ENCODE data around the gene PDE10A. TPM values are rescaled to one million over a fixed set of nuclear protein-coding genes. Genes with fewer than 3 reads are reported as not detected.

The PDE10A gene
- total RNA-seq, 1 experiment from 2014 or later, result 3.1 TPM

DNA sequence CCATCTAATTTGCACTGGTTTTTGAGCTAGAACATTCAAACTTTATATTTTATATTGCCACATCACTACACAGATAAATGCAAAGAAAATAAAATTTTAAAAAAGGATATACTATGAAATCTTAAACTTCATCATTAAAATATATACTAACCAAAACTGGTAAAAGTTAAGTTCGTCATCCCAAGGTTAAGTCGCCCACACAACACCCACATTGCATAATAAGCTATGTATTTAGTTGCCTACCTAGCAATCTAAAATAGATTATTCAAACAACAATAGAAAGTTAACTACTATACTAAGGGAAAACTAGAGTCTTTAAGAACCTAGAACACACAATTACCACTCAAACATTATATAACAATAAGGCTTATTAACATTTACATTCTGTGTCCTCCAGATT lies 24.5 kb downstream of the PDE10A start (continued):
- TF ChIP-seq, protein P1, sequence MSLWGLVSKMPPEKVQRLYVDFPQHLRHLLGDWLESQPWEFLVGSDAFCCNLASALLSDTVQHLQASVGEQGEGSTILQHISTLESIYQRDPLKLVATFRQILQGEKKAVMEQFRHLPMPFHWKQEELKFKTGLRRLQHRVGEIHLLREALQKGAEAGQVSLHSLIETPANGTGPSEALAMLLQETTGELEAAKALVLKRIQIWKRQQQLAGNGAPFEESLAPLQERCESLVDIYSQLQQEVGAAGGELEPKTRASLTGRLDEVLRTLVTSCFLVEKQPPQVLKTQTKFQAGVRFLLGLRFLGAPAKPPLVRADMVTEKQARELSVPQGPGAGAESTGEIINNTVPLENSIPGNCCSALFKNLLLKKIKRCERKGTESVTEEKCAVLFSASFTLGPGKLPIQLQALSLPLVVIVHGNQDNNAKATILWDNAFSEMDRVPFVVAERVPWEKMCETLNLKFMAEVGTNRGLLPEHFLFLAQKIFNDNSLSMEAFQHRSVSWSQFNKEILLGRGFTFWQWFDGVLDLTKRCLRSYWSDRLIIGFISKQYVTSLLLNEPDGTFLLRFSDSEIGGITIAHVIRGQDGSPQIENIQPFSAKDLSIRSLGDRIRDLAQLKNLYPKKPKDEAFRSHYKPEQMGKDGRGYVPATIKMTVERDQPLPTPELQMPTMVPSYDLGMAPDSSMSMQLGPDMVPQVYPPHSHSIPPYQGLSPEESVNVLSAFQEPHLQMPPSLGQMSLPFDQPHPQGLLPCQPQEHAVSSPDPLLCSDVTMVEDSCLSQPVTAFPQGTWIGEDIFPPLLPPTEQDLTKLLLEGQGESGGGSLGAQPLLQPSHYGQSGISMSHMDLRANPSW (CRISPR knock-in tag; conservative IDR thresholded peaks at IDR 0.05; ENCODE audit: low read depth), result no peak
- TF ChIP-seq NFATC4 (CRISPR knock-in tag; IDR thresholded peaks at IDR 0.05), result no peak
- TF ChIP-seq, protein P2, sequence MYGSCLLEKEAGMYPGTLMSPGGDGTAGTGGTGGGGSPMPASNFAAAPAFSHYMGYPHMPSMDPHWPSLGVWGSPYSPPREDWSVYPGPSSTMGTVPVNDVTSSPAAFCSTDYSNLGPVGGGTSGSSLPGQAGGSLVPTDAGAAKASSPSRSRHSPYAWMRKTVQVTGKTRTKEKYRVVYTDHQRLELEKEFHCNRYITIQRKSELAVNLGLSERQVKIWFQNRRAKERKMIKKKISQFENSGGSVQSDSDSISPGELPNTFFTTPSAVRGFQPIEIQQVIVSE (CRISPR knock-in tag; IDR thresholded peaks at IDR 0.05; ENCODE audit: borderline replicate concordance), result no peak
- no peak for TF ChIP-seq JAZF1 (CRISPR knock-in tag; IDR thresholded peaks at IDR 0.05)
- TF ChIP-seq FOXP1 (CRISPR knock-in tag; IDR thresholded peaks at IDR 0.05; ENCODE audit: borderline replicate concordance), result no peak
- TF ChIP-seq SMAD3 (CRISPR knock-in tag; IDR thresholded peaks at IDR 0.05; ENCODE audit: borderline replicate concordance), result no peak

DNA sequence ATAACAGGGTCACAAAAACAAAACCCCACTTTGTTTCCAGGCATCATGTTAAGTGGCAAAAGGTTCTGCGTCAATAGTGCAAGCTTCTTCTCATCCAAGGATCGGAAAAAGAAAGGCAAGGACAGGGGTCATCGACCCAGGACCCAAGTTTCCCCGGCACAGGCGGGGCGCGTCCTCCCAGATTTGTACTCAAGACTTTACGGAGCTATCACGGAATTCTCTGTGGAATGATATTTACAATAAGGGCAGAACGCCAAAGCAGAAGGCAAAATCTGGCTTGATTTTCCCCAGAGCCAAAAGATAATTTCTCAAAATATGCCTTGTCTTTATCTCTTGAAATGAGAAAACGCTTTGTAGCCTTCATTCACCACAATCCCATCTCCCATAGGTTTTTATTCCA lies 25.5 kb downstream of the PDE10A start:
- Mint-ChIP-seq H3K27me3 (ENCODE audit: low read depth) (no peaks in the 10 kb centered on the region; the same call in 1 of the 2 replicates), H3K9me3 (no peaks in the 10 kb centered on the region), H3K27ac (no peak overlapping the region), H3K4me3 (no peak overlapping the region; the same call in 1 of the 2 replicates), H3K36me3 (no peaks in the 10 kb centered on the region), H3K4me1 (peaks cover 53% of the 10 kb centered on the region)
- ATAC-seq, result no peak
- CTCF ChIA-PET, result interaction anchor here (1.7 kb wide), 1 partner anchor 209 kb away, joined by 4 read pairs; no protein-coding TSS in a partner anchor
- POLR2A ChIA-PET, result no interaction called here
- DNase-seq (ENCODE audit: low spot score), result no peak
- no peak for TF ChIP-seq CREM (CRISPR knock-in tag; IDR thresholded peaks at IDR 0.05)
- TF ChIP-seq, protein P3, sequence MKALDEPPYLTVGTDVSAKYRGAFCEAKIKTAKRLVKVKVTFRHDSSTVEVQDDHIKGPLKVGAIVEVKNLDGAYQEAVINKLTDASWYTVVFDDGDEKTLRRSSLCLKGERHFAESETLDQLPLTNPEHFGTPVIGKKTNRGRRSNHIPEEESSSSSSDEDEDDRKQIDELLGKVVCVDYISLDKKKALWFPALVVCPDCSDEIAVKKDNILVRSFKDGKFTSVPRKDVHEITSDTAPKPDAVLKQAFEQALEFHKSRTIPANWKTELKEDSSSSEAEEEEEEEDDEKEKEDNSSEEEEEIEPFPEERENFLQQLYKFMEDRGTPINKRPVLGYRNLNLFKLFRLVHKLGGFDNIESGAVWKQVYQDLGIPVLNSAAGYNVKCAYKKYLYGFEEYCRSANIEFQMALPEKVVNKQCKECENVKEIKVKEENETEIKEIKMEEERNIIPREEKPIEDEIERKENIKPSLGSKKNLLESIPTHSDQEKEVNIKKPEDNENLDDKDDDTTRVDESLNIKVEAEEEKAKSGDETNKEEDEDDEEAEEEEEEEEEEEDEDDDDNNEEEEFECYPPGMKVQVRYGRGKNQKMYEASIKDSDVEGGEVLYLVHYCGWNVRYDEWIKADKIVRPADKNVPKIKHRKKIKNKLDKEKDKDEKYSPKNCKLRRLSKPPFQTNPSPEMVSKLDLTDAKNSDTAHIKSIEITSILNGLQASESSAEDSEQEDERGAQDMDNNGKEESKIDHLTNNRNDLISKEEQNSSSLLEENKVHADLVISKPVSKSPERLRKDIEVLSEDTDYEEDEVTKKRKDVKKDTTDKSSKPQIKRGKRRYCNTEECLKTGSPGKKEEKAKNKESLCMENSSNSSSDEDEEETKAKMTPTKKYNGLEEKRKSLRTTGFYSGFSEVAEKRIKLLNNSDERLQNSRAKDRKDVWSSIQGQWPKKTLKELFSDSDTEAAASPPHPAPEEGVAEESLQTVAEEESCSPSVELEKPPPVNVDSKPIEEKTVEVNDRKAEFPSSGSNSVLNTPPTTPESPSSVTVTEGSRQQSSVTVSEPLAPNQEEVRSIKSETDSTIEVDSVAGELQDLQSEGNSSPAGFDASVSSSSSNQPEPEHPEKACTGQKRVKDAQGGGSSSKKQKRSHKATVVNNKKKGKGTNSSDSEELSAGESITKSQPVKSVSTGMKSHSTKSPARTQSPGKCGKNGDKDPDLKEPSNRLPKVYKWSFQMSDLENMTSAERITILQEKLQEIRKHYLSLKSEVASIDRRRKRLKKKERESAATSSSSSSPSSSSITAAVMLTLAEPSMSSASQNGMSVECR (CRISPR knock-in tag; IDR thresholded peaks at IDR 0.05; ENCODE audit: borderline replicate concordance), result no peak
- no peak for TF ChIP-seq TCF7 (CRISPR knock-in tag; IDR thresholded peaks at IDR 0.05; ENCODE audit: low read depth)
- TF ChIP-seq, protein P4, sequence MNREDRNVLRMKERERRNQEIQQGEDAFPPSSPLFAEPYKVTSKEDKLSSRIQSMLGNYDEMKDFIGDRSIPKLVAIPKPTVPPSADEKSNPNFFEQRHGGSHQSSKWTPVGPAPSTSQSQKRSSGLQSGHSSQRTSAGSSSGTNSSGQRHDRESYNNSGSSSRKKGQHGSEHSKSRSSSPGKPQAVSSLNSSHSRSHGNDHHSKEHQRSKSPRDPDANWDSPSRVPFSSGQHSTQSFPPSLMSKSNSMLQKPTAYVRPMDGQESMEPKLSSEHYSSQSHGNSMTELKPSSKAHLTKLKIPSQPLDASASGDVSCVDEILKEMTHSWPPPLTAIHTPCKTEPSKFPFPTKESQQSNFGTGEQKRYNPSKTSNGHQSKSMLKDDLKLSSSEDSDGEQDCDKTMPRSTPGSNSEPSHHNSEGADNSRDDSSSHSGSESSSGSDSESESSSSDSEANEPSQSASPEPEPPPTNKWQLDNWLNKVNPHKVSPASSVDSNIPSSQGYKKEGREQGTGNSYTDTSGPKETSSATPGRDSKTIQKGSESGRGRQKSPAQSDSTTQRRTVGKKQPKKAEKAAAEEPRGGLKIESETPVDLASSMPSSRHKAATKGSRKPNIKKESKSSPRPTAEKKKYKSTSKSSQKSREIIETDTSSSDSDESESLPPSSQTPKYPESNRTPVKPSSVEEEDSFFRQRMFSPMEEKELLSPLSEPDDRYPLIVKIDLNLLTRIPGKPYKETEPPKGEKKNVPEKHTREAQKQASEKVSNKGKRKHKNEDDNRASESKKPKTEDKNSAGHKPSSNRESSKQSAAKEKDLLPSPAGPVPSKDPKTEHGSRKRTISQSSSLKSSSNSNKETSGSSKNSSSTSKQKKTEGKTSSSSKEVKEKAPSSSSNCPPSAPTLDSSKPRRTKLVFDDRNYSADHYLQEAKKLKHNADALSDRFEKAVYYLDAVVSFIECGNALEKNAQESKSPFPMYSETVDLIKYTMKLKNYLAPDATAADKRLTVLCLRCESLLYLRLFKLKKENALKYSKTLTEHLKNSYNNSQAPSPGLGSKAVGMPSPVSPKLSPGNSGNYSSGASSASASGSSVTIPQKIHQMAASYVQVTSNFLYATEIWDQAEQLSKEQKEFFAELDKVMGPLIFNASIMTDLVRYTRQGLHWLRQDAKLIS (CRISPR knock-in tag; IDR thresholded peaks at IDR 0.05; ENCODE audit: borderline replicate concordance), result no peak
- no peak for TF ChIP-seq SP1 (CRISPR knock-in tag; conservative IDR thresholded peaks at IDR 0.05)
- TF ChIP-seq ESRRA (CRISPR knock-in tag; IDR thresholded peaks at IDR 0.05; ENCODE audit: borderline replicate concordance), result no peak
- no peak for TF ChIP-seq TP53 (CRISPR knock-in tag; IDR thresholded peaks at IDR 0.05)
- no peak for TF ChIP-seq ZNF138 (CRISPR knock-in tag; conservative IDR thresholded peaks at IDR 0.05)
- TF ChIP-seq PRRX2 (CRISPR knock-in tag; IDR thresholded peaks at IDR 0.05), result no peak
- TF ChIP-seq, protein P5, sequence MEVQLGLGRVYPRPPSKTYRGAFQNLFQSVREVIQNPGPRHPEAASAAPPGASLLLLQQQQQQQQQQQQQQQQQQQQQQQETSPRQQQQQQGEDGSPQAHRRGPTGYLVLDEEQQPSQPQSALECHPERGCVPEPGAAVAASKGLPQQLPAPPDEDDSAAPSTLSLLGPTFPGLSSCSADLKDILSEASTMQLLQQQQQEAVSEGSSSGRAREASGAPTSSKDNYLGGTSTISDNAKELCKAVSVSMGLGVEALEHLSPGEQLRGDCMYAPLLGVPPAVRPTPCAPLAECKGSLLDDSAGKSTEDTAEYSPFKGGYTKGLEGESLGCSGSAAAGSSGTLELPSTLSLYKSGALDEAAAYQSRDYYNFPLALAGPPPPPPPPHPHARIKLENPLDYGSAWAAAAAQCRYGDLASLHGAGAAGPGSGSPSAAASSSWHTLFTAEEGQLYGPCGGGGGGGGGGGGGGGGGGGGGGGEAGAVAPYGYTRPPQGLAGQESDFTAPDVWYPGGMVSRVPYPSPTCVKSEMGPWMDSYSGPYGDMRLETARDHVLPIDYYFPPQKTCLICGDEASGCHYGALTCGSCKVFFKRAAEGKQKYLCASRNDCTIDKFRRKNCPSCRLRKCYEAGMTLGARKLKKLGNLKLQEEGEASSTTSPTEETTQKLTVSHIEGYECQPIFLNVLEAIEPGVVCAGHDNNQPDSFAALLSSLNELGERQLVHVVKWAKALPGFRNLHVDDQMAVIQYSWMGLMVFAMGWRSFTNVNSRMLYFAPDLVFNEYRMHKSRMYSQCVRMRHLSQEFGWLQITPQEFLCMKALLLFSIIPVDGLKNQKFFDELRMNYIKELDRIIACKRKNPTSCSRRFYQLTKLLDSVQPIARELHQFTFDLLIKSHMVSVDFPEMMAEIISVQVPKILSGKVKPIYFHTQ (CRISPR knock-in tag; IDR thresholded peaks at IDR 0.05), result no peak
- TF ChIP-seq ZNF219 (CRISPR knock-in tag; IDR thresholded peaks at IDR 0.05; ENCODE audit: borderline replicate concordance), result no peak
- no peak for TF ChIP-seq GRHL2 (CRISPR knock-in tag; IDR thresholded peaks at IDR 0.05; ENCODE audit: insufficient replicate concordance, severe bottlenecking)
- TF ChIP-seq, protein P6, sequence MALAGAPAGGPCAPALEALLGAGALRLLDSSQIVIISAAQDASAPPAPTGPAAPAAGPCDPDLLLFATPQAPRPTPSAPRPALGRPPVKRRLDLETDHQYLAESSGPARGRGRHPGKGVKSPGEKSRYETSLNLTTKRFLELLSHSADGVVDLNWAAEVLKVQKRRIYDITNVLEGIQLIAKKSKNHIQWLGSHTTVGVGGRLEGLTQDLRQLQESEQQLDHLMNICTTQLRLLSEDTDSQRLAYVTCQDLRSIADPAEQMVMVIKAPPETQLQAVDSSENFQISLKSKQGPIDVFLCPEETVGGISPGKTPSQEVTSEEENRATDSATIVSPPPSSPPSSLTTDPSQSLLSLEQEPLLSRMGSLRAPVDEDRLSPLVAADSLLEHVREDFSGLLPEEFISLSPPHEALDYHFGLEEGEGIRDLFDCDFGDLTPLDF (CRISPR knock-in tag; IDR thresholded peaks at IDR 0.05), result no peak
- TF ChIP-seq NFE2L1 (CRISPR knock-in tag; IDR thresholded peaks at IDR 0.05), result no peak
- TF ChIP-seq RELA (CRISPR knock-in tag; IDR thresholded peaks at IDR 0.05; ENCODE audit: borderline replicate concordance), result no peak

Measured in WTC11 (cell line).